Activated gamma-delta T cell (primary cell): Measurements from ENCODE around the gene ACRBP.

Source experiments
- DNase-seq: peaks from one replicate; lab custom pipeline; 2025; lab: John Stamatoyannopoulos, UW
- total RNA-seq, 2 donors: gene quantifications; one replicate each; lab custom pipeline; 2026; lab: John Stamatoyannopoulos, UW

The ACRBP gene
- total RNA-seq = 3.4 to 3.5 reads per million in 2 donors

- no peak for DNase-seq
Measured at GRCh38 chr12:6647083-6647604, at the start of gene ACRBP. ACRBP (minus strand) TSS chr12:6647432; CDS start chr12:6647366, 66 bp downstream.

- no peak for DNase-seq
Measured at GRCh38 chr12:6695313-6696045, 48.2 kb upstream of the ACRBP start.

GRCh38 chr12:6694701-6695100, 47.5 kb upstream of the ACRBP start:
- no peak for DNase-seq

DNA sequence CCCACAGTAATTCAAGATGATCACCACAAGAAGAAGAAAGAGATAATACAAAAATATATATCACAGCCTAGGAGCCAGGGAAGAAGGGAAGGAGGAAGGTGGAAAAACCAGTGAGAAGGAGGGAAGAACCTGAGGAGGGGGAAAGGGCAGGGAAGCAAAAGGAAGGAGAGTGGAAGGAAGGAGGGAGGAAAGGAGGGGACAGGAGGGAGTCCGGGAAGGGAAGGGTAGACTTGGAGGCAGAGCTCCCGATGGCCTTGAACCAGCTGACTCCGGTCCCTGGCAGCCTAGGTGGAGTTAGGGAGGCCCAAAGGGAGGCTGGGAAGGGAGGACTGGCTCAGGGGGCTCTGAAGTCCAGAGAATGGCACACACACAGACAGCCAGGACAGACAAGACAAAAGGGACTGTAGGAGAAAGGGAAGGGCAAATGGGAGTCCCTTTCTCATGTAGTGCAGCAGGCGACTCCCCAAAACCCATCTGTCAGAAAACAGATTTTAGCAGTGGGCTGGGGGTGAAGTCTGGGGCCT, 46.7 kb upstream of the ACRBP start:
- DNase-seq = no peak

DNA sequence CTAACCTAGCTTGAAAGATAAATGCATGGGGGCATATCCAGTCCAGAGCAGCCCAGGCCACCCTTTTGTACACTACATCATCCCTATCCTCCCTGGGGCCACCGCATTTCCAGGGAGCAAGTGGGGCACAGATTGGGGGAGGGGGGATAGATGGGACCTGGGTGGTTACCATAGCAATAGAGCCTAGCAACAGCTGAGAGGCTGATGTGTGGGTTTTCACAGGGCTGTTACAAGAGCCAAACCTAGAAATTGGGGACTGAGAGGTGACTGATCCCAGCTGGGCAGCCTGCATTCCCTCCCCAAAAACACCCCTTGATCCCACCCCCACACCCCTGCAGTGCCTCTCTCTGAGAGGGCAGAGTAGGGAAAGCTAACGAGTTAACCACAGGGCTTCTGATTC, 45.7 kb upstream of the ACRBP start:
- no peak for DNase-seq

GRCh38 chr12:6691473-6691872, 44.2 kb upstream of the ACRBP start:
- DNase-seq = no peak

GRCh38 chr12:6688999-6689882, 42.0 kb upstream of the ACRBP start, which contains the start of gene ZNF384:
ZNF384 (minus strand) TSS chr12:6689375; CDS start chr12:6679520, 9,855 bp downstream.
- peak; percentile 93 for DNase-seq

DNA sequence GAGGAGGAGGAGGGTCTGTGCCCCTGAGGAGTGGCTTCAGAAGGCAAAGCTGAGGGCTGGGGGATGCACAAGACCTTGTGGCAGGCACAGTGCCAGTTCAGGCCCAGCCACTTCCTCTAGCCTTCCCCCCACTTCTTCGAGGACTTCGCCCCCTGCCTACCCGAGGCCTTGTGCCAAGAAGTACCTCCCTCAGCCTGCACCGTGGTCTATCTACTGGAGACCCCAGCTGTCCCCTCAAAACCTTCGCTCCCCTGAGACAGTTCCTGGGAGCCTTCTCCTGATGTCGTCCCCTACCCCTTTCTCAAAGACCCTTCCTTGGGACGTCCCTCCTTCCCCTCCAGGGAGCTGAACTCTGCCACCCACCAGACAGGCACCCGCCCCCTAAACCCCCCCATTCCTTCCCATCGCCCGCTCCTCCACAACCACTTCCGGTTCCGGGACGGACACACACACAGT, 41.3 kb upstream of the ACRBP start:
- DNase-seq = no peak

- DNase-seq = no peak
Measured at GRCh38 chr12:6685814-6686213, 38.6 kb upstream of the ACRBP start.

- no peak for DNase-seq
Measured at GRCh38 chr12:6684609-6685008, 37.4 kb upstream of the ACRBP start.

- DNase-seq = no peak
Measured at GRCh38 chr12:6676962-6677361, 29.7 kb upstream of the ACRBP start.

- DNase-seq = no peak
Measured at GRCh38 chr12:6672143-6672542, 24.9 kb upstream of the ACRBP start.

- DNase-seq = no peak
Measured at GRCh38 chr12:6667559-6668210, 20.5 kb upstream of the ACRBP start.

DNA sequence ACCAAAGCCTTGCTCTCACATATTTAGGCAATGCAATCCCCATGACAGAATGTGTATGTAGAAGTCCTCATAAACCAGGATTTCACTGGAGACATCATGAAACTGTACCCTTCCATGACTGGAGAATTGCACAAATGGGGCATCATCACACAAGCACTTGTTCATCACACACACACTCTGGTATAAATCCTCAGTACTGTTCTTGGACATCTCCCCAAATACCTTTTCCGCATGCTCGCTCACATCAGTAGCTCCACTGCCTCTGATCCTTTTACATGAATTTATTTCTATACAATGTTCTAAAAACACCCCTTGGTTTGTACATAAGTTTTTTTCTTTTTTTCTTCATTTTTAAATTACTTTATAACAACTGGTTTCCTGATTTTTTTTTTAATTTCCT, 19.0 kb upstream of the ACRBP start:
- DNase-seq = no peak

GRCh38 chr12:6664902-6665301, 17.7 kb upstream of the ACRBP start:
- no peak for DNase-seq

- DNase-seq = peak; percentile 82
Measured at GRCh38 chr12:6662906-6663742, 15.9 kb upstream of the ACRBP start, which contains the start of gene ING4. ING4 (minus strand) TSS chr12:6663119; CDS start chr12:6663101, 18 bp downstream.

DNA sequence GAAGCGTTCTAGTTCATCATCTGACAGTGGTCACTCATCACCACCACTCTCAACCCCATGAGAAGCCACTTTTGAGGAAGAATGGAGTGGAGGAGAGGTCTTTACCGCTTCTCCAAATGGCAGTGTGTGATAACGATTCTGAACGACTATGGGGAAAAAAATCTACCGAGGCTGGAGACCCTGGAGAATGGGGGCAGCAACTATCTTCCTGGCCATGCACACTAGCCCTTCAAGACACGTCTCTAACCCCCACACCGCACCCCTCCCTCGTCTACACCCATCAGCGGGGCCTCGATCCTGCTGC, 15.3 kb upstream of the ACRBP start:
- no peak for DNase-seq

DNA sequence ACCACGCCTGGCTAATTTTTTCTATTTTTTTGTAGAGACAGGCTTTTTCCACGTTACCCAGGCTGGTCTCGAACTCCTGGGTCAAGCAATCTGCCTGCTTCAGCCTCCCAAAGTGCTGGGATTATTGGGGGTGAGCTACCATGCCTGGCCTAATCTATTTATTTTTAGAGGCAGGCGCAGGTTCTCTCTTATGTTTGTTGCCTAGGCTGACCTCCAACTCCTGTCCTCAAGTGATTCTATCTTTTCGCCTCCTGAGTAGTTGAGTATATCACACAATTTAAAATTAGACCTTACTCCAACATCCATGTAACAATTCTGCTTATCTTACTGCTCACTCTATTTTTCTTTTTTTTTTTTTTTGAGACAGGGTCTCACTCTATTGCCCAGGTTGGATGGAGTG, 6.8 kb upstream of the ACRBP start:
- no peak for DNase-seq

- no peak for DNase-seq
Measured at GRCh38 chr12:6653342-6653741, 6.1 kb upstream of the ACRBP start.

- DNase-seq = no peak
Measured at GRCh38 chr12:6652391-6652790, 5.2 kb upstream of the ACRBP start.

DNA sequence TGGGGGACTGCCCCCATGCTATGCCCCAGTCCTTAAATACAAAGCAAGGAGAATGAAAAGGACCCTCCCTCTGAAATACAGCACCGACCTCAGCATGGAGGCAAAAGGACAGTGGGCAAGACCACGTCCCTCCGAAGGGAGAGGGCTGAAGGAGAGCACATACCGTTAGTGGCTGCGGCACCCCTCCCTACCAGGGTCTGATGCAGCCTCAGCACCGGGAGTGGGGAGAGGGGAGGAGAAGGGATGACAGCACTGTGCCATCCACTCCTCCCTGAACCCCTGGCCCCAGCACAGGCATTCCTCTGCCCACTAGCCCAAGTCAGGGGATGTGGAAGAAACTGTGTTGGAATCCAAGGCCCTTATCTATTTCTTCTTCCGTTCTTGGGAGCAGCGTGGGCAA, 3.6 kb upstream of the ACRBP start:
- DNase-seq = no peak
